GM19463 (cell line): ENCODE results near the gene UNC93B1.
"Not testable (repeated sequence)": the region's sequence is repeated elsewhere in the genome, so short reads cannot be mapped to it uniquely, and the experiment has no call there.

Experiments used
- ATAC-seq: cut with Tn5 transposase; IDR thresholded peaks from one replicate; pipeline ENCODE4 v1.9.1; 2021; ENCODE audit warnings: mild to moderate bottlenecking, moderate library complexity; ENCODE audit not compliant: unreplicated experiment

The UNC93B1 gene

DNA sequence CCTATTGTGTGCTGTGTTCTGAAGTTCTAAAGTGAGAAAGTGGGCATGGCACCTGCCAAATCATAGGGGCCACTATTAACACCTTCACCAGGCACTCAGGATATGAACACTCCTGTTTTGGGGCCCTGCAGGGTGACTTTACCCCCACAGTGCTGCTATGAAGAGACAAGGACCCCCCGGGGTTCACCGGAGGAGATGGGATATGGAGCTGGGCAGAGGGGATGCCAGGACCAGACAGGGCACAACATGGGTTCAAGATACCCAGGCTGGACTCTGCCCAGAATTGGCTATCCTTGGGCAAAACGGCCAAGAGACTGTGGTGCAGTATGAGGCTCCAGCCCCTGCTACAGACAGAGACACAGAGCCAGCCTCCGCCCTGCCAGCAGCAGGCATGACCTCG is 9.5 kb downstream of the UNC93B1 start:
- not testable (repeated sequence) for ATAC-seq

DNA sequence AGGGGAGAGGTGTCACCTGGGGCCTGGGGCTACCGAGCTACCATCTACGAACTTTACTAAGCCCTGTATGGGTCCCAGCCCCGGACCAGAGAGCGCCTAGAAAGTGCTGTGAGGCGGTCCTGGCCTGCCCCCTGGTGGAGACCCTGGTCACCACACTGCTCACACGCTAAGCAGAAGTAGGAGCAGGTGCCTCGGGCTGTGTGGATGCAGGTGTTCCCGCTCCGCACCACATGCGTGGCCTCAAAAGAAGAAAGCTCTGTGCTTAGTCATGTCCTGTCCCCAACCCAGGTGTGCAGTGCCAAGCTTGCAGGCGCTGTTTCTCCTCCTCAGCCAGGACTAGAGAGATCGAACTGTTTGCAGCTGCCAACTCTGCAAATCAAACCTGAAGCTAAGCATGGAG is 10.1 kb downstream of the UNC93B1 start:
- ATAC-seq, result not testable (repeated sequence)

DNA sequence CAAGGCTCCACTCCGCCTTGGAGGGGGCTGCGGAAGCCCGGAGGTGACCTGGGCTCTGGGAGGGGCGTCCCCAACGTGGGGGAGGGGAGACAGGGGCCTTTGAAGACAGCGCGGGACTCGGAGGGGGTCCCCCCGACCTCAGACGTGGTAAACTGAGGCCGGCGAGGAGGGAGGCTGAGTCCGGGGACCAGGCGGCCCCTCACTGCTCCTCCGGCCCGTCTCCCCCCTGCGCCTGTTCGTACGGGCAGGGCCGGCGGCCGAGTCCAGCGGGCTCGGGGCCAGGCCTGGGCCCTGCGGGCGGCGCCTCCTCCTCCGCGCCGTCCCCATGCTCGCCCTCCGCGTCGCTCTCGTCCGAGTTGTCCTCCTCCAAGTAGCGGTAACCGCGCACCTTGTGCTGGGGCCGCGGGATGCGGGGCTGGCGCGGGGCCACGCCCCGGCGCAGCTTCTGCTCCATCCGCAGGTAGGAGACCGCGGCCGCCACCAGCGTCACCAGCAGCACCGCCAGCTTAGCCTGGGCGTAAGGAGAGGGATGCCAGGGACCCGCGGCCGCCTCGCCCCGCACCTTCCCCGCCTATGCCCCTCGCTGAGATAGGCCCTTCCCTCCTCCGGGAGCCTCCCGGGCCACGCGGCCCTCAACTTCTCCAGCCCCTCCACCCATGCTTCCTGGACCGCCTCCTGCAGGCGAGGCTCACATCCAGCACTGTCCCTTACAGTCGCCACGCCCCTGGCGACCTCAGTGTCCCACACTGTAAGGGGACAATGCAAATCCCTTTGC is 12.4 kb downstream of the UNC93B1 start:
- ATAC-seq, result not testable (repeated sequence)

DNA sequence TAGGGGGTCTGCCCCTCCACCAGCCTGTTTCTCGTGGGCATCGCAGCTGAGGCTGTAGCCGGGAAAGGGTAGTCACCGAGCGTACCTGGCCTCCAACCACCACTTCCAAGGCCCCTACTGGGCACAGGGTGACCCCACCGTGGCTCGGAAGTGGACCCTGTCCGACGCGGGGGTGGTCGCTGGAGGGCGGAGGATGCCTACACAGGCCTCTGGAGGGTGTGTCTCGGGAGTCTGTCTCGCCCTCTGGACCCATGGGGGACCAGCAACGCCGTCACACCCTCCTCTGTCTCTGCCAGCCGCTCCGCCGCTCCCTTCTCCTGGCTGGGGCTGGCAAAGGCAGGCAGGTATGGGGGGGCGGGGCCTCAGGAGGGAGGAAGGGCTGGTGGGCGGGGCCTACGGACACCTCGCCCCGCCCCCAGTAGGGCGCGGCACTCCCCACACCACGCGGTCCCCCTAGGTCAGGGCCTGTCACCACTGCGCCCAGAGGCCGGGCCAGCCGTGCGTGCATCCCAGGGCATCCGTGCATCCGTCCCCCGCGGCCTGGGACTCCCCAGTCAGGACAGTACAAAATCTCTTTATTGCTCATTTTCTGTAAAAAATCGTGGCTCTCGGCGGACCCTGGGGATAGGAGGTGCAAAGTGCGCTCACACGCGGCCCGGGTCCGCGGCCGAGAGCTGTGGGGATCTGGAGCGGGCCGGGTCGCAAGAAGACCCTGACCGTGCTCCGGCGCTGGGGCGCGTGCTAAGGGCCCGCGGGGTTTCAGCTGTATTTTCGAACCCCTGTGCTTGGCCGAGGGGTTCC is 13.2 kb downstream of the UNC93B1 start:
- not testable (repeated sequence) for ATAC-seq

DNA sequence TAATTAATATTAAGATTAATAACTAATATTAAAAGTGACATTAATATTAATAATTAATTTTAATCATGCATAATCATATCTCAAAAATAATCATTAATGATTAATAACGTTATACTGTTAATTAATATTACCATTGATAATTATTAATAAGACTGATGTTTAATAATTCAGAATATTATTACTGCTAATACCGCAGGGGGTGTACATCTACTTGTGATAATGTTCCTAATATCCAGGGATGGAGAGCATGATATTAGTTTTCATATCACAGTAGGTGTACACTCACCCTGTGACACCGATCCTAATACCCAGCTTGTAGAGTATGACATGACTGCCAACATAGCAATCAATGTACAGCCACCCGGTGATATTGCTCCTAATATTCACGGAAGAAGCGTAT is 18.6 kb downstream of the UNC93B1 start:
- not testable (repeated sequence) for ATAC-seq

DNA sequence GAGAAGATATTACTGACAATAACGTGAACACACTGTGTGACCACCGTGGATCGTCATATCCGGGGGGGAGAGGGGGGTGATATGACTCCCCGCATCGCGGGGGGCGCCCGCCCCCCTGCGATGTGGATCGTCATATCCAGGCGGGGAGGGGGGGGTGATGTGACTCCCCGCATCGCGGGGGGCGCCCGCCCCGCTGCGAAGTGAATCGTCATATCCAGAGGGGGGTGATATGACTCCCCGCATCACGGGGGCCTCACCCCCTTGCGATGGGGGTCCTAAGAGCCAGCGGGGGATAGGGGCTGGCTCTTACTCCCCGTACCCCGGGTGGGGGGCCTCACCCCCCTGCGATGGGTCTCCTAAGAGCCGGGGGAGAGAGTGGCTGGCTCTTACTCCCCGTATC is 19.9 kb downstream of the UNC93B1 start:
- no peak for ATAC-seq

DNA sequence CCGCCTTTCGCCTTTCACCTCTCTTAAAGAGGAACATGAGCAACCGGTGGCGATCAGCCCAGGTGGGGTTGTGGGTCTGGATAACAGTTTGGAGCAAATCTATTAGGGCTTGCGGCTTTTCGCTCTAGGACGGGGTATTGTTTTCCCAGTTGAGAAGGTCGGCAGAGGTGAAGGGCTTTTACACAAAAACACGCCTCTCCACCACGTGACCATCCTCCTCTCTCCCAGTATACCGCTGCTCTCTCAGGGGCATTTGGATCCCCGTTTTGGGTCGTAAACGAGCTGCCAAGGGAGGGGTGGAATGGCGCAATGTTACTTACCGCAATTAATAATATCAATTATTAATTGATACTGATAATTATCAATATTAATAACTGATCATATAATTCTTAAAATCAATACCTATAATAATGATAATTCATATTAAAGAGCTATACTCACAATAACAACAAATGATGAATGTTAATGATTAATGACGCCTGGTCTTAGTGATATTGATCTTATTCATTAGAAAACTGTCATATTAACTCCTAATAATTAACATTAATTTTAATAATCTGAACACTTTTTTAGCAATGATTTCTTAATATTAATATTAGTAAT is 21.5 kb downstream of the UNC93B1 start:
- ATAC-seq, result not testable (repeated sequence)

DNA sequence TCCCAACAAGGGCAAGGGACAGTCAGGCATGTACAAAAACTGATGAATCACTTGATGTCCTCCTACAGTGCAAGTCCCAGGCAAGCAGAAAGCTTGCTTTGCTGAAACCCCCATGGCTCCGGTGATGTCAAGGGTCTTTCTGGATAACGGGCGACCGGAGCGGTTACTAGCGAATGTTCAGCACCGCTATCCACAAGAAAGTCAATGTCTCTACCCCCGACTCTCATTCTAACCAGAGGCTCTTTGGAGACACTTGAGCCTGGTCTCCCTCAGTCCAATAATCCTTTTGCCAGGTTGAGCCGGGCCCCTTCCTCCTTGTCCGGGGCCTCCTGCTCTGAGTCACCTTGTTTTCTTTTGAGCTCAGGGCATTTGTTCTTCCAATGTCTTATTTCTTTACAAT is 22.7 kb downstream of the UNC93B1 start:
- not testable (repeated sequence) for ATAC-seq

DNA sequence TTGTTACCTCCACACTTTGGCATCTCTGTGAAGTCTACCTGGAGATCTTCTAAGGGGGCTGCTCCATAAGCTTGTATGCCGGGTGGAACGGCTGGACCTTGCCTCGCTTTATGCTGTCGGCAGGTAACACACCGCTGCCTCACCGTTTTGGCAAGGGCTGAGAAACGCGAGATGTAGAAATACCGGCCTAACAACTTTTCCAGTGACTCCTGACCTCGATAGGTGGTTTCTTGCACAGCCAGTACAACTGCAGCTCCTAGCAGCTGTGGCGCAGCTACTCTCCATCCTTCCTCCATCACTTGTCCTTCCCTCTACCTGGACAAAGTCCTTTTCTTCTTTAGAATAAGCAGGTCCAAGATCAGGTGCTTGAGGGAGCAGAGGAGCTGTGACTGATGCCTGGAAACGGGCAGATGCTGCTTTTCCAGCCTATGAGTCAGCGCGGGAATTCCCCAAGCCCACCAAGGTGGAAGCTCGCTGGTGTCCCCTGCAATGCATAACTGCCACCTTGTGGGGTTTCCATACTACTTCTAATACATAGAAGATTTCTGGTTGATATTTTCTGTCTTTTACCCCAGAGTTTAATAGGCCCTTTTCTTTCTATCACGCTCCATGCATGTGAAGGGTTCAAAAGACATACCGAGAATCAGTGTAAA is 25.0 kb downstream of the UNC93B1 start:
- not testable (repeated sequence) for ATAC-seq

DNA sequence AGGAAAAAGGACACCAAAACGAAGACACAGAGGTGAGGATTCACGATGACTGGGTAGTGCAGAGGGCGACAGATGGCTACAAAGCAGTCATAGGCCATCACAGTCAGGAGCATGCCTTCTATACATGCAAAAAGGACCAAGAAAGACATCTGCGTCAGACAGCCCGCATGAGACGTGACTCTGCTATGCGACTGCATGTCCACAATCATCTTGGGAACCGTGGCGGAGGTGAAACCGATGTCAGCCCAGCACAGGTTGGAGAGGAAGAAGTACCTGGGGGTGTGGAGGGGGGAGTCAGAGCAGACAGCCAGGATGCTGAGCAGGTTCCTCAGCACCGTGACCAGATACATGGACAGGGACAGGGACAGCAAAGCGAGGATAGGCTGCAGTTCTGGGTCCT is 29.2 kb downstream of the UNC93B1 start:
- not testable (repeated sequence) for ATAC-seq

DNA sequence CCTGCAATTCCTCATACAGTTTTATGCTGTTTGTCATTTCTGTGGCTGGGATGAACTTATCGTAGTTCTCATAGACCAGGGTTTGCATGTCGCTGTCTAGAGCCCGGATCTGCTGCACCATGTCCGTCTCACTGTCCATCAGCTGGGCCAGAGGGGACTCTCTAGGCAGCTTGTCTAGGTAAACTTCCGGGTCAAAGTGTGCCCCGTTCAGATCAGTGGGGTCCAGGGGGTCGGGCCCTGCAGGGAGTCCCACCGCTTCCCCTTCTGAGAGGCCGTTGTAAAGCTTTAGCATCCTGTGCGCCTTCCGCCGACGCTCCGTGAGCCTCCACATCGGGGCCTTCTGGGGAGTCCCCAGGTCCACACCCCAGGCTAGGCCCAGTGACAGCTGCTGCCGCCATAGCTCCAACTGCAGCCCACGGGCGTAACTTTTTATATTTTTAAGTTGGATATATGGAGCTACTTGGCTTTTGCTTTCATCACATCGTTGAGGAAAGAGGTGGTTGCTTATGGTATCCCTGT is 38.0 kb downstream of the UNC93B1 start:
- ATAC-seq, result not testable (repeated sequence)

DNA sequence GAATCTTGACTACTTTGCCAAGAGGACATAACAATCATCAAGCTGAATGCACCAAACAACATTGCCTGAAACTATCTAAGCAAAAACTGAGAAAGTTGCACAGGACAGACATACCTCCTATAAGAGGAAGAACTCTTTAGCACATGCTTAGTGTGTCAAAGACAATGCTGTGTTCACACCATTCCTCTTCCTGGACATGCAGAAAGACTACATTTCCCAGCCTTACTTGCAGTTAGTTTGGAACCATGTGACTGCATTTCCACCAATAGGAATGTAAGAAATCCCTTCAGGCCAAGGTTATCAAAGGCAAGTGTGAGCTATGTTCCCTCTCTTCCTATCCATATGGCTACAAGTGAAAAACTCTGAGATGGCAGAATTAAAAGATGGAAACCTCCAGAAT is 39.2 kb downstream of the UNC93B1 start:
- not testable (repeated sequence) for ATAC-seq

DNA sequence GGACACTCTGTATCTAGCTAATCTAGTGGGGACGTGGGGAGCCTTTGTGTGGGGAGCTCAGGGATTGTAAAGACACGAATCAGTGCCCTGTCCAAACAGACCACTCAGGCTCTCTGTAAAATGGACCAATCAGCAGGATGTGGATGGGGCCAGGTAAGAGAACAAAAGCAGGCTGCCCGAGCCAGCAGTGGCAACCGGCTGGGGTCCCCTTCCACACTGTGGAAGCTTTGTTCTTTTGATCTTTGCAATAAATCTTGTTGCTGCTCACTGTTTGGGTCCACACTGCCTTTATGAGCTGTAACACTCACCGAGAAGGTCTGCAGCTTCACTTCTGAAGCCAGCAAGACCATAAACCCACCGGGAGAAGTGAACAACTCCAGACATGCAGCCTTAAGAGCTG is 40.0 kb downstream of the UNC93B1 start:
- ATAC-seq, result not testable (repeated sequence)

DNA sequence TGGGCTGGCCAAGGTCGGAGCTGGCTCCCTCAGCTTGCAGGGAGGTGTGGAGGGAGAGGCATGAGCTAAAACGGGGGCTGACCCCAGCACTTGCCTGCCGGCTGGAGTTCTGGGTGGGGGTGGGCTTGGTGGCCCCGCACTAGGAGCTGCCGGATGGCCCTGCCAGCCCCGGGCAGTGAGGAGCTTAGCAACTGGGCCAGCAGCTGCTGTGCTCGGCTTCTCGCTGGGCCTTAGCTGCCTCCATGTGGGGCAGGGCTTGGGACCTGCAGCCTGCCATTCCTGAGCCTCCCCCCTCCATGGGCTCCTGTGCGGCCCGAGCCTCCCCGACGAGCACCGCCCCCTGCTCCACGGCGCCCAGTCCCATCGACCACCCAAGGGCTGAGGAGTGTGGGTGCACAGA is 40.7 kb downstream of the UNC93B1 start:
- not testable (repeated sequence) for ATAC-seq

DNA sequence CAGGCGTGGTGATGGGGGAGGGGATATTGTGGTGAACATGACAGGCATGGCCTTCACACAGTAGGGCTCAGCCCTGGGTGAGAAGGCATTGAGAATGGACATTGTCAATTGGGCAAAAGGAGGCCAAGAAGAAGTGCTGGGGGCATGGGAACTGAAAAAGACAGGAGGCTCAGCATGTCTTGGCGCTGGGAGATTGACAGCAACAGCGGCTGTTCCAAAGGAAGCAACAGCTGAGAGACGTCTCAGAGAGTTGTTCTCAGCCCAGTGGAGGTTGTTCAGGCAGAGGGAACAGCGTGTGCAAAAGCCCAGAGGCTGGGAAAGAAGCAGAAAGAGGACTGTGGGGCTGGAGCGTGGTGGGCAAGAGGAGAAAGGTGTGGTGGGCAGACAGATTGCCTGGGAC is 47.7 kb downstream of the UNC93B1 start:
- ATAC-seq, result not testable (repeated sequence)

DNA sequence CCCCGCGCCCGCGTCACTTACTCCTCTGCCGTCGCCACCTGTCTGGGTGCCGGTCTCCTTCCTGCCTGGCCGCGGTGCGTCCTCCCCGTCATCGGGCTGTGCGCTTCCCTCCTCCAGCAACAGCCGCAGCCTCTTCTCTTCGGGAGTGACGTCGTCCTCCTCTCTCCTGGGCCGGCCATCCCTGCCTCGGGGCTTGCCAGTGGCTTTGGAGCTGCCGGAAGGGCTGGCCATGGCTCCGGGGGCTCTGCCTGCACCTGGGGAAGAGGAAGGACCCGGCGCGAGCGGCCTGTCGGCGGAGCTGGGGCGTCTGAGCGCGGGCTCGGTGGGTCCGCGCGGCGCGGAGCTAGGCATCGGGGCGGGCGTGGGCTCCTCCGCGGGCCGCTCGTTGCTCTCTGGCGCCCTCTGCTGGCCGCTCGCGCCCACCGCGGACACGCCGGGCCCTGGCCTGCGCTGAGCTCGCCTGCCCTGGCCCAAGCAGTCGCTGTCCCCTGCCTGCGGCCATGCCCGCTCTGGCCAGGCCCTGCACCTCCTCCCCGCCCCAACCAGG is 48.4 kb downstream of the UNC93B1 start:
- ATAC-seq, result not testable (repeated sequence)

DNA sequence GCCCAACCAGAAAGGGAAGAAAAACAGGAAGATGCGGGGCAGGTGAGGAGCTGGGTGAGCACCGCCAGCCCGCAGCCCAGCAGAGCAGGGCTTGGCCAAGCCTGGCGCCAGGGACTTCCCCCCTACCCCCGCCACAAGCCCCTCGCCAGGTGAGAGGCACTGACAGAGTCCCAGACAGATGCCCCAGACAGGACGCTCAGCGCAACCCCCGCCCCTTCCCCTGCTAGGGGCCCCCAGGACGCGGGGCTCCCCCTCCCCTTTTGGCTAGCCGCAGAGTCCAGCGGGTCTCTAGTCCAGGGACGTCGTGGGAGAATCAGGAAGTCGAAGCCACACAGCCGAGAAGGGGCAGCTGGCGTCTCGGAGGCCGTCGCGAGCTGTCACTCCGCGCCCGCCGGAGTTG is 48.9 kb downstream of the UNC93B1 start:
- ATAC-seq, result not testable (repeated sequence)

DNA sequence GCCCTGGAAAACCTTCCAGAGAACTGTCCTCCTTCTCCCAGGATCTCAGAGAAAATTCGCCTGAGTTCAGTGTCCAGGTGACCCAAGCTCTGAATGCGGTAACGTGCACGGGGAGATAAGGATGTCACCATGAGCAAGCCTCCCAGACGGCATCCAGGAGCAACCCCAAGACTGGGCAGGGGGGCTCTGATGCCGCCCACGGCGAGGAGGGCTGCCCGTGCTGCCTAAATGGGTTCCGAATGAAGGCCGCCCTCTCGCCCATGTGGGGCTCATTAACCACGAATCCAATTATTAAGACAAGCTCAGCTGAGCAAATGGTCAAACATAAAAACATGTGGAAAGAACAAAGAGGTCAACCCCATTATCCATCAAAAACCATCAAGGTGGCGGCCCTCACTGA is 49.6 kb downstream of the UNC93B1 start:
- not testable (repeated sequence) for ATAC-seq

DNA sequence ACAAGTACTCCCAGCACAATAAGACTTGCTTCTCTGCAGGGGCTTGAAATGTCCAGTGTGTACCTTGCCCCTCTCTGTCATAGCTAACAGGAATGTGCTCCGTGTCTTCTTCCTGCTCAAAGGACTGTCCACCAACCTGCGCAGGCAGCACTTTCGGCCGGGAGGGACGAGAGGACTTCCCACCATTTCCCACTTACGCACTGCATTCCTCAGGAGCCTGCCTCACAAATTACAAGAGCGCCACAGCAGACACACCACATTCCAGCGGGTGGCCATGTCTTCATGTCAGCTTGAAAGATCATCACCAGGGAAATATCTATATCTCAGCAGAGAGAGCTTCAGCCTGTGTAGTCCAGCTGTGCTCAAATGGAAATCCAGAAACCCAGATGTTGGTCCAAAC is 53.2 kb downstream of the UNC93B1 start:
- ATAC-seq, result not testable (repeated sequence)

DNA sequence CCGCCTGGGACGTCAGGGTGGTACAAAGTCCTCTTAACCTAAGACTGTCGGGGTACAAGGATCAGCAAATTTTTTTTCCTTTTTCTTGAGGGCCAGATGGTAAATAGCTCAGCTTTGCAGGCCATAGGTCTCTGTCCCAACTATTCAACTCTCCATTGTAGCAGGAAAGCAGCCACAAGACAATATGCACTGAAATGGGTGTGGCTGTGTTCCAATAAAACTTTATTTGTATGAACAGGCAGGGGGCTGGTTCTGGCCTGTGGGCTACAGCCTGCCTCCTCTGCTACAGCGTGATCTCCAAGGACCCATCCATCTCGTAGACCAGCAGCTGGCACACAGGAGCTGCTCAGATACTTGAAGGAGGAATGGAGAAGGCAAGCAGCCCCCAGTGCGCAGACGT is 56.1 kb downstream of the UNC93B1 start:
- ATAC-seq, result not testable (repeated sequence)

DNA sequence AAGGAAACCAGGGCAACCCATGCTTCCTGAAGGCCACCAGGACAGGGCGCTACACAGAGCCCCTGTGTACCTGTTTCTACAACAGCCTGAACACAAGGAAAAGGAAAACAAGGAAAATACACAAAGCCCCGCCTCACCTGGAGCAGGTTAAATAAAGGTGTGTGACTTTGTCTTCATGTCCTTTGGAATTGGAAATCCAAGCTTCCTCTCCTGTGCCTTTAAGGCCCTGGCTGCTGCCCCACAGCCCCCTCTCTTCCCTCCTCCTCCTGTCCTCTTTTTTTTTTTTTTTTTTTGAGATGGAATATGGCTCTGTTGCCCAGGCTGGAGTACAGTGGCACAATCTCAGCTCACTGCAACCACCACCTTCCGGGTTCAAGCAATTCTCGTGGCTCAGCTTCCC is 57.5 kb downstream of the UNC93B1 start:
- ATAC-seq, result not testable (repeated sequence)
